PC-9 (cell line): Measurements from ENCODE around the gene TRIO. TPM values are rescaled to one million over a fixed set of nuclear protein-coding genes. Genes with fewer than 3 reads are reported as not detected.

Experiments
- BruUV-seq: library from RNA; stranded (reverse); fragments of 400-500 nt; replicated peaks from 2 replicates; lab custom pipeline; 2021; lab: Mats Ljungman, UMichigan
- CTCF ChIA-PET: fragments of 300-600 bp; sonication (Branson Sonifier 250); formaldehyde crosslinking; loops from one replicate; lab custom pipeline; 2022; ENCODE audit warnings: antibody characterized with exemption; lab: Charles Lee
- POLR2A ChIA-PET: fragments of 300-600 bp; sonication (Branson Sonifier 250); formaldehyde crosslinking; loops from one replicate; lab custom pipeline; 2022; ENCODE audit warnings: antibody characterized with exemption; ENCODE audit not compliant: unreplicated experiment; lab: Charles Lee
- DNase-seq, 2 experiments: peaks; one replicate each; pipeline versions ENCODE4 v3.0.0 to v3.0.0-alpha.2; 2015 to 2022; ENCODE audit warnings: mixed read lengths in 1 of 2
- H2AFZ ChIP-seq: fragments of 200-600 bp; sonication (generic); 2 replicates; pipeline ENCODE4 v1.8.1; 2017; ENCODE audit warnings: antibody characterized with exemption
- H3F3A ChIP-seq: fragments of 200-600 bp; sonication (generic); 2 replicates; pipeline ENCODE4 v1.8.1; 2017; ENCODE audit warnings: antibody characterized with exemption, mild to moderate bottlenecking, low read depth; ENCODE audit not compliant: insufficient read depth
- H3K27ac ChIP-seq: fragments of 200-600 bp; sonication (generic); 2 replicates; pipeline ENCODE4 v1.6.1; 2016; ENCODE audit warnings: mixed run types
- H3K27me3 ChIP-seq: fragments of 200-600 bp; sonication (generic); 2 replicates; pipeline ENCODE4 v1.6.1; 2016; ENCODE audit warnings: low read depth, mixed run types; ENCODE audit not compliant: insufficient read depth
- H3K36me3 ChIP-seq: fragments of 200-600 bp; sonication (generic); 2 replicates; pipeline ENCODE4 v1.6.1; 2016; ENCODE audit warnings: low read depth, mixed run types
- H3K4me1 ChIP-seq: fragments of 200-600 bp; sonication (generic); replicated peaks from 2 replicates; pipeline ENCODE4 v1.6.1; 2016; ENCODE audit warnings: mixed run types; ENCODE audit not compliant: insufficient read depth
- H3K4me2 ChIP-seq: fragments of 200-600 bp; sonication (generic); 2 replicates; pipeline ENCODE4 v1.6.1; 2017; ENCODE audit warnings: mixed run types
- H3K4me3 ChIP-seq: fragments of 200-600 bp; sonication (generic); 2 replicates; pipeline ENCODE4 v1.6.1; 2016; ENCODE audit warnings: mixed run types
- H3K79me2 ChIP-seq: fragments of 200-600 bp; sonication (generic); 2 replicates; pipeline ENCODE4 v1.6.1; 2017; ENCODE audit warnings: low read depth, mixed run types
- H3K9me2 ChIP-seq: fragments of 200-600 bp; sonication (generic); 2 replicates; pipeline ENCODE4 v1.8.1; 2017; ENCODE audit warnings: mild to moderate bottlenecking; ENCODE audit not compliant: insufficient read depth
- H3K9me3 ChIP-seq: fragments of 200-600 bp; sonication (generic); 2 replicates; pipeline ENCODE4 v1.8.1; 2016; ENCODE audit warnings: low read depth; ENCODE audit not compliant: insufficient read depth
- H4K20me1 ChIP-seq: fragments of 200-600 bp; sonication (generic); 2 replicates; pipeline ENCODE4 v1.8.1; 2017; ENCODE audit not compliant: insufficient read depth
- EZH2 ChIP-seq: fragments of 200-600 bp; sonication (generic); IDR thresholded peaks from 2 replicates; pipeline ENCODE4 v1.8.0; 2017; ENCODE audit warnings: antibody characterized with exemption, low read depth
- intact Hi-C: fragments of 100-400 bp; cut with micrococcal nuclease; formaldehyde crosslinking; loops from one replicate; pipeline ENCODE4 v1.10.0; 2022; ENCODE audit not compliant: unreplicated experiment
- total RNA-seq: library from RNA; stranded (reverse); gene quantifications from 2 replicates; pipeline ENCODE4 v1.2.3, GENCODE V29; 2021
- TF ChIP-seq, protein P1 (sequence below): fragments of 200-600 bp; sonication (generic); conservative IDR thresholded peaks from 2 replicates; pipeline ENCODE4 v1.6.1; 2017; ENCODE audit warnings: mixed run types, antibody characterized with exemption, mild to moderate bottlenecking, moderate library complexity

Gene TRIO
- total RNA-seq, 1 experiment from 2014 or later: 596 TPM

DNA sequence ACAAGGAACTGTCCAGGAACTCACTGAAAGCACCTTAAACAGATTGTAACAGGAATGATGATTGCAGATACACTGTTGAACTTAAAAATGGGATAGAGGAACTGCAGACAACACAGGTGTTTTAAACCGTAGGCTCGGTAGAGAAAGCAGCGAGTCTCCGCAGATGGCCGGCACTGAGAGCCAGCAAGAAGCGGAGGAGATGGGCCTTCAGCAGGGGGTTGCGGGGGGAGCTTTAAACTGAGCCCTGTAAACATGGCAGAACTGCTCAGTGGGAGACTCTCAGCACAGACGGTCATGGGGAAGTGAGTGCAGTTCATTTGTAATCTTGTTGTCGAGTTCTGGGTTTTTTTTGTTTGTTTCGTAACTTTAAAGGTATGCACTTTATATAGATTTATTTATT lies 283.4 kb downstream of the TRIO start:
- Histone ChIP-seq H2AFZ (no peak overlapping the region), H3K4me3 (no peak overlapping the region), H3K4me1 (no peaks in the 10 kb centered on the region), H4K20me1 (no peaks in the 10 kb centered on the region; the same call in 1 of the 2 replicates), H3K27me3 (no peaks in the 10 kb centered on the region), H3K36me3 (peaks cover 17% of the 10 kb centered on the region), H3F3A (peaks cover 4% of the 10 kb centered on the region; the same call in 1 of the 2 replicates), H3K9me2 (no peaks in the 10 kb centered on the region), H3K9me3 (no peaks in the 10 kb centered on the region), H3K4me2 (no peak overlapping the region), H3K27ac (no peak overlapping the region), H3K79me2 (no peaks in the 10 kb centered on the region)
- no peak for DNase-seq
- no TSS peak for BruUV-seq
- ChIA-PET POLR2A (no interaction called here), CTCF (no interaction called here)
- intact Hi-C loops: no loop called here
- TF ChIP-seq EZH2: no peak
- TF ChIP-seq, protein P1, sequence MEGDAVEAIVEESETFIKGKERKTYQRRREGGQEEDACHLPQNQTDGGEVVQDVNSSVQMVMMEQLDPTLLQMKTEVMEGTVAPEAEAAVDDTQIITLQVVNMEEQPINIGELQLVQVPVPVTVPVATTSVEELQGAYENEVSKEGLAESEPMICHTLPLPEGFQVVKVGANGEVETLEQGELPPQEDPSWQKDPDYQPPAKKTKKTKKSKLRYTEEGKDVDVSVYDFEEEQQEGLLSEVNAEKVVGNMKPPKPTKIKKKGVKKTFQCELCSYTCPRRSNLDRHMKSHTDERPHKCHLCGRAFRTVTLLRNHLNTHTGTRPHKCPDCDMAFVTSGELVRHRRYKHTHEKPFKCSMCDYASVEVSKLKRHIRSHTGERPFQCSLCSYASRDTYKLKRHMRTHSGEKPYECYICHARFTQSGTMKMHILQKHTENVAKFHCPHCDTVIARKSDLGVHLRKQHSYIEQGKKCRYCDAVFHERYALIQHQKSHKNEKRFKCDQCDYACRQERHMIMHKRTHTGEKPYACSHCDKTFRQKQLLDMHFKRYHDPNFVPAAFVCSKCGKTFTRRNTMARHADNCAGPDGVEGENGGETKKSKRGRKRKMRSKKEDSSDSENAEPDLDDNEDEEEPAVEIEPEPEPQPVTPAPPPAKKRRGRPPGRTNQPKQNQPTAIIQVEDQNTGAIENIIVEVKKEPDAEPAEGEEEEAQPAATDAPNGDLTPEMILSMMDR: no peak

DNA sequence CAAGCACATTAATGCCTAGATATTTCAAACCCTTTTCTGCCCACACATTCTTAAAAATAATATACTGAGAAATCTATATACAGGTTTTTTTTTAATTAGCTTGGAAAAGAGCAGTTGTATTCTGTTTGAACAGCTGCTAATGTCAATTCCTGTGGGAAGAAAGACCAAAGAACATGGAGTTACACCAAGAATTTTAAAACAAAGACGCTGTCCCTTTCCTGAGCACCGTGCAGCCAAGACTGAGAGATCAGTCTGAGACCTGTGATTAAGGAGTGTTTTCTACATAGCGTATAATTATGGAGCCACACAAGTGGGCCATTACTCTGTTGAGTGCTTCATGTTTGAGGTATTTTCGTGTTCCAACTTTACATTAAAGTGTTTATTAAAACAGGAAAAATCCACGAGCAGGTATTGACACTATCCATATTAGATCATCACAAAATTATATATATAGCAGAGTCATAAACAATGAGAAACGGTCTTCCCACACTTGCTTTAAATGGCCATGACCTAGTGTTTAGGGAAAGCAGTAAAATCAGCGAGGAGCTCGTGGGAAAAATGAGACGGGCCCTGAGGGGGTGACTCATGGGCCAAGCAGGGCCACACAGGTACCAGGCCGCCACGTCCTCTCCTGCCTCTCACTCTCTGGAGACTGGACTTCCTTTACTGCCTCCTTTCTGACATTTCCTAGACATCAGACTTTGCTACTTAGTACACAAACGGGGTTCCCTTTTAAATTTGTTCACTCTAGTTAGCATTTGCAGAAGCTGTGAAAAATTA lies 285.4 kb downstream of the TRIO start:
- Histone ChIP-seq H3K4me1 (no peaks in the 10 kb centered on the region), H3K79me2 (no peaks in the 10 kb centered on the region), H3K27ac (no peak overlapping the region), H3K4me3 (no peak overlapping the region), H4K20me1 (no peaks in the 10 kb centered on the region; the same call in 1 of the 2 replicates), H3K9me3 (no peaks in the 10 kb centered on the region), H3F3A (no peaks in the 10 kb centered on the region; the same call in 1 of the 2 replicates), H3K9me2 (no peaks in the 10 kb centered on the region), H2AFZ (no peak overlapping the region), H3K36me3 (peaks cover 16% of the 10 kb centered on the region), H3K27me3 (no peaks in the 10 kb centered on the region), H3K4me2 (no peak overlapping the region)
- no peak for TF ChIP-seq EZH2
- TF ChIP-seq, protein P1: no peak
- POLR2A ChIA-PET: no interaction called here
- BruUV-seq: no TSS peak
- DNase-seq: no peak
- intact Hi-C loops: no loop called here
- CTCF ChIA-PET: no interaction called here

DNA sequence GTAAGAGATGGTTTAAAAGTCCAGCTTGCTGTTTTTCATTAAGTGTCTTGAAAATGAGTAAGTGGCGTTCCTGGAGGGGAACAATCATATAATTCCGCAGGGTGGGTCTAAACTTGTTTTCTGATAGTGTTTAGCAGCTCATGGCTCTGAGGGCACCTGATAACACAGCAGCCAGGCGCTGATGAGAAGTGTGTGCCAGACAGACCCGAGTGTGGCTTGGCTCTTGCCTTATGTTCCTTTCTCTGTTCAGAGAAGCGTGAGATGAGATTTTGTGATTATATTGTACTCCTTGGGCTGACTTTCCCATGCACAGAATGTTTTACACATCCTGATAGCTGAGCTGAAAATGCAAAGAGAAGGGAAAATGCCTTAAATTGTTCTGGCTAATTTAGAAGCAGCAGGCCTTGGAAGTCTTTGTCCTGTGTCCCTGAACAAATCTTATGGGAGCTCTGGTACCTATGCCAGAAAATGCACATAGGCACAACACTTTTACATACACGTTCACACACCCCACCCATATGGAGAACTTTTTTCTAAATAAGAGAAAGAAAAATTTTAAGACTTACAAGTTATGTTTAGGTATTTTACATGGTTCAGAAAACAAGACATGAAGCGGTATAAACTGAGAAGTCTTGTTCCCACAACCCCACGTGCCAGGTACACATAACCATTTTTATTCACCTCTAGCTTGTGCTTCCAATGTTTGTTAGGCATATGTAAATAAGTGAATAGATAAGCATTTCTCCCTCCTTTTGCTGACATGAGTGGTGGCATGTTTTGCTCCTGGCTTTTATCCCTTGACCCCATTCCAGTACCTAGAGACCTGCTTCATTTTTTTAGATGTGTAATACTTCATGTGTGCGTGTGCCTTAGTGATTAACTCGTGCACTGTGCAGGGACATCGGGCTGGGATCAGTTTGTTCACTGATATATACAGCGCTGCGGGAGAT lies 286.2 kb downstream of the TRIO start:
- Histone ChIP-seq H3K9me3 (no peaks in the 10 kb centered on the region), H3K4me2 (no peak overlapping the region), H3F3A (no peaks in the 10 kb centered on the region; the same call in 1 of the 2 replicates), H3K79me2 (no peaks in the 10 kb centered on the region), H3K27ac (no peak overlapping the region), H3K9me2 (no peaks in the 10 kb centered on the region), H2AFZ (no peak overlapping the region), H3K4me3 (no peak overlapping the region), H4K20me1 (no peaks in the 10 kb centered on the region; the same call in 1 of the 2 replicates), H3K27me3 (no peaks in the 10 kb centered on the region), H3K36me3 (peaks cover 16% of the 10 kb centered on the region), H3K4me1 (0 out of 2 replicates have a peak, but pooled peaks cover 5% of the 10 kb centered on the region)
- no TSS peak for BruUV-seq
- ChIA-PET CTCF (interaction anchor here (0.5 kb wide), 1 partner anchor 41 kb away, joined by 4 read pairs; no protein-coding TSS in a partner anchor), POLR2A (no interaction called here)
- DNase-seq: no peak
- intact Hi-C loops: loop anchor here (5.0 kb wide), 1 partner anchor 48 kb away; no protein-coding TSS in a partner anchor
- TF ChIP-seq EZH2: no peak
- TF ChIP-seq, protein P1: no peak
